Testis (tissue), 2 donors: ENCODE data around the gene ZNF345.

Source experiments
- CTCF ChIP-seq, 3 experiments: fragments of 450-650 bp in 2 of 3; fragments of 200-600 bp in 1 of 3; sonication (generic) in 1 of 3; IDR thresholded peaks; one replicate each; pipeline ENCODE4 v1.5.1; 2016 to 2019; ENCODE audit warnings: antibody characterized with exemption in 3 of 3, mild to moderate bottlenecking in 2 of 3, moderate library complexity in 1 of 3
- POLR2A ChIP-seq: fragments of 450-650 bp; IDR thresholded peaks from one replicate; pipeline ENCODE4 v1.6.1; 2017; ENCODE audit warnings: antibody characterized with exemption, mild to moderate bottlenecking, moderate library complexity

DNA sequence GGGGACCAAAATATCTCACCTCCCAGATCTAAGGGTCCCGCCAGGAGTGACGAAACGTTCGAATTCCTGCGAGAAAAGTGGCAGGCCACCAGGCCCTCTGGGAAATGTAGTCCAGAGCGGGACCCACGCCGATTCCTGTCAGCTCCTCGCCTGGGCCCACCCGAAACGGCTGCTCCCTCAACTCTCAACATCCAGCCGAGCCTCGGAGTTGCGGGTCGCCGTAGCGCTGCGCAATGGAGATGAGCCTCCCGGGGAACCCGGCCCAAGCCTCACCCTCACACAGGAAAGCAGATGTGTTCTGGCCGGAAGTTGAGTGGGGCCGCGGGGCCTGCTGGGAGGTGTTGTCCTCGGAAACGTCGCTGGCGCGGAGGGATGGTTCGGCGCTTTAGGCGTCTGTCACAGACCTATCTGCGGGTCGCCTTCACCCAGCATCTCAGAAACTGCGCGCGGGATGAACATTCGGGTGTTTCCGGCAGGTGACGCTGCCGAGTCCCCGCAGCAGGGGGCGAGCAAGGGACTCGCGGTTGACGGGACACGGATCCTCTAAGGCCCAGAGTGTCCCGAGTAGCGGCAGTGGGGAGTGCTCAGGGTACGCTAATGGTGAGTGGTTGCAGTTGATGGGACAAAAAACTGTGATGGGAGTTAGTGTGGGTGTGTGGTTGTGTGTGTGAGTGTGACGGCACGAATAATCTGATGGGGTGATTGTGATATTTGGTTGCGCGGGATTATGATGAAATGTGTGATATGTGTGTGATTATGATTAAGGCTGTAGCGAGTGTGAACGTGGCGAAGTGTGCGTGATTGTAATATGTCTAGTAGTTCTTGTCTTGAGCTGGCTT lies 65.5 kb downstream of the ZNF345 start, which contains the start of the genes ZNF568 and ZNF829:
- TF ChIP-seq CTCF (IDR thresholded peaks at IDR 0.05) (peak; percentile 51 to 73 (median 59)), POLR2A (no peak)
